Lower leg skin (tissue), 4 donors: ENCODE results near the gene TIMP2. TPM values are rescaled to one million over a fixed set of nuclear protein-coding genes. Genes with fewer than 3 reads are reported as not detected.
A peak's percentile ranks its signal among the peaks of the same experiment; 100 is the strongest.

Source experiments
- DNase-seq, 2 donors: peaks; one replicate each; pipeline ENCODE4 v3.0.0-alpha.2; 2019; ENCODE audit warnings: low spot score in 2 of 2
- H3K4me3 ChIP-seq: fragments of 200-600 bp; sonication (generic); 2 replicates; pipeline ENCODE4 v1.5.1; 2017; ENCODE audit warnings: mild to moderate bottlenecking, low read depth; ENCODE audit not compliant: poor library complexity, severe bottlenecking
- CTCF ChIP-seq, 3 donors: fragments of 450-650 bp; IDR thresholded peaks; one replicate each; pipeline ENCODE4 v1.5.1; 2016; ENCODE audit warnings: antibody characterized with exemption in 3 of 3, mild to moderate bottlenecking in 3 of 3, moderate library complexity in 2 of 3
- POLR2A ChIP-seq, 2 donors: fragments of 450-650 bp; IDR thresholded peaks; one replicate each; pipeline ENCODE4 v1.6.1; 2016 to 2017; ENCODE audit warnings: antibody characterized with exemption in 2 of 2, mild to moderate bottlenecking in 1 of 2, moderate library complexity in 1 of 2
- WGBS, 2 donors: methylation state at CpG; one replicate each; pipeline ENCODE4 v1.1.5; 2018; 5-methylcytosine and 5-hydroxymethylcytosine counted together
- intact Hi-C: fragments of 100-400 bp; cut with DNase I; formaldehyde crosslinking; loops from one replicate; pipeline ENCODE4 v1.15.0; 2023; ENCODE audit warnings: low total_unique reads
- total RNA-seq, 4 donors: library from RNA; depleted of rRNA; stranded (reverse); fragments of >200 nt; gene quantifications; one replicate each; pipeline ENCODE4 v1.1.0, GENCODE V29; 2016

Gene TIMP2
- total RNA-seq, 4 donors from 2014 or later: 69.7 to 203 (median 94.8) TPM

- H3K4me3 ChIP-seq: peak overlapping the region; percentile 51
- WGBS, 2 donors: 1% methylated on average over 26 to 27 of the region's 64 CpGs
- TF ChIP-seq CTCF (IDR thresholded peaks at IDR 0.05) (no peak), POLR2A (IDR thresholded peaks at IDR 0.05) (no peak)
- intact Hi-C loops: no loop called here
- no peak for DNase-seq
These were observed 571 bp downstream of the TIMP2 start for GRCh38 chr17:78924481-78925151.

- intact Hi-C loops: no loop called here
- H3K4me3 ChIP-seq: peak overlapping the region; percentile 51
- peak; percentile 76 to 95 for DNase-seq
- WGBS, 2 donors: 1 to 6% methylated on average over 19 to 27 of the region's 28 CpGs
- no peak for TF ChIP-seq CTCF (IDR thresholded peaks at IDR 0.05)
- no peak for TF ChIP-seq POLR2A (IDR thresholded peaks at IDR 0.05)
These were observed 1.3 kb downstream of the TIMP2 start for GRCh38 chr17:78923660-78924453.

GRCh38 chr17:78922816-78923498 is 2.2 kb downstream of the TIMP2 start:
- WGBS, 2 donors: 38 to 50% methylated on average over 10 to 13 of the region's 13 CpGs
- no peak overlapping the region for H3K4me3 ChIP-seq
- intact Hi-C loops: no loop called here
- TF ChIP-seq CTCF (IDR thresholded peaks at IDR 0.05) (no peak), POLR2A (IDR thresholded peaks at IDR 0.05) (no peak)
- no peak for DNase-seq

GRCh38 chr17:78921437-78921971 is 3.7 kb downstream of the TIMP2 start:
- intact Hi-C loops: no loop called here
- no peak overlapping the region for H3K4me3 ChIP-seq
- TF ChIP-seq POLR2A (IDR thresholded peaks at IDR 0.05) (no peak), CTCF (IDR thresholded peaks at IDR 0.05) (no peak)
- whole genome bisulfite sequencing, 2 donors: 37% methylated on average over 8 of the region's 8 CpGs
- no peak for DNase-seq

- 72 to 79% methylated on average over 8 of the region's 8 CpGs for WGBS, 2 donors
These were observed 4.7 kb downstream of the TIMP2 start for GRCh38 chr17:78920528-78920927.

More at GRCh38 chr17:78920528-78920927, 4.7 kb downstream of the TIMP2 start:
- TF ChIP-seq POLR2A (IDR thresholded peaks at IDR 0.05): no peak
- TF ChIP-seq CTCF (IDR thresholded peaks at IDR 0.05): no peak
- no peak for DNase-seq
- H3K4me3 ChIP-seq: no peak overlapping the region
- intact Hi-C loops: no loop called here
